GM18508 (cell line): ENCODE results near the gene SLF2.
"Not testable (repeated sequence)": the region's sequence is repeated elsewhere in the genome, so short reads cannot be mapped to it uniquely, and the experiment has no call there.

ENCODE experiments used
- ATAC-seq: cut with Tn5 transposase; IDR thresholded peaks from one replicate; pipeline ENCODE4 v1.9.1; 2021; ENCODE audit warnings: moderate number of reproducible peaks; ENCODE audit not compliant: insufficient read depth, unreplicated experiment

SLF2 gene

GRCh38 chr10:100876585-100877460, 35.9 kb upstream of the SLF2 start:
- no peak for ATAC-seq

GRCh38 chr10:100877461-100877850, 35.3 kb upstream of the SLF2 start:
- no peak for ATAC-seq

- no peak for ATAC-seq
Measured at GRCh38 chr10:100878291-100878910, 34.4 kb upstream of the SLF2 start.

GRCh38 chr10:100879741-100880360, 32.9 kb upstream of the SLF2 start:
- no peak for ATAC-seq

GRCh38 chr10:100881556-100882213, 31.1 kb upstream of the SLF2 start:
- no peak for ATAC-seq

- no peak for ATAC-seq
Measured at GRCh38 chr10:100882252-100882651, 30.5 kb upstream of the SLF2 start.

GRCh38 chr10:100882671-100883311, 30.0 kb upstream of the SLF2 start:
- ATAC-seq, result no peak

GRCh38 chr10:100883312-100883821, 29.4 kb upstream of the SLF2 start:
- no peak for ATAC-seq

GRCh38 chr10:100885611-100886010, 27.2 kb upstream of the SLF2 start:
- not testable (repeated sequence) for ATAC-seq

GRCh38 chr10:100886091-100886490, 26.7 kb upstream of the SLF2 start:
- no peak for ATAC-seq

GRCh38 chr10:100886521-100886920, 26.2 kb upstream of the SLF2 start:
- no peak for ATAC-seq

- no peak for ATAC-seq
Measured at GRCh38 chr10:100886963-100887362, 25.8 kb upstream of the SLF2 start.

GRCh38 chr10:100887761-100888296, 24.9 kb upstream of the SLF2 start:
- ATAC-seq, result no peak

- no peak for ATAC-seq
Measured at GRCh38 chr10:100888957-100889356, 23.8 kb upstream of the SLF2 start.

- ATAC-seq, result no peak
Measured at GRCh38 chr10:100889546-100889945, 23.2 kb upstream of the SLF2 start.

GRCh38 chr10:100890141-100890672, 22.6 kb upstream of the SLF2 start:
- ATAC-seq, result no peak

GRCh38 chr10:100890673-100891317, 22.0 kb upstream of the SLF2 start:
- no peak for ATAC-seq

GRCh38 chr10:100894033-100894432, 18.7 kb upstream of the SLF2 start:
- ATAC-seq, result no peak
